IMR-90 (cell line): Measurements from ENCODE around the gene HLA-E. TPM values are rescaled to one million over a fixed set of nuclear protein-coding genes. Genes with fewer than 3 reads are reported as not detected.

Source experiments
- ATAC-seq: fragments of 200-7000 bp; cut with Tn5 transposase; 2 replicates; pipeline ENCODE4 v1.9.1; 2020; ENCODE audit warnings: low read depth, mild to moderate bottlenecking, moderate library complexity
- BruUV-seq: library from RNA; stranded (reverse); fragments of 400-500 nt; replicated peaks from 2 replicates; lab custom pipeline; 2021; lab: Mats Ljungman, UMichigan
- CTCF ChIA-PET: fragments of 300-600 bp; formaldehyde crosslinking; extraction: SDS; loops from one replicate; lab custom pipeline; 2021; ENCODE audit warnings: antibody characterized with exemption; lab: Yijun Ruan, JAX
- POLR2A ChIA-PET: fragments of 300-600 bp; sonication (Branson Sonifier 250); formaldehyde crosslinking; loops from one replicate; lab custom pipeline; 2022; ENCODE audit warnings: antibody characterized with exemption; ENCODE audit not compliant: unreplicated experiment; lab: Charles Lee
- DNase-seq: peaks from one replicate; pipeline ENCODE4 v3.0.0; 2013
- H2AFZ ChIP-seq: replicated peaks from 2 replicates; pipeline ENCODE3; 2013; ENCODE audit warnings: low read length, mild to moderate bottlenecking; ENCODE audit not compliant: poor library complexity
- H2AK5ac ChIP-seq: 2 replicates; pipeline ENCODE4 v1.6.1; 2013; ENCODE audit warnings: low read depth, low read length, inconsistent platforms
- H2AK9ac ChIP-seq: replicated peaks from 2 replicates; pipeline ENCODE3; 2013; ENCODE audit warnings: mild to moderate bottlenecking, low read depth, low read length, moderate library complexity; ENCODE audit not compliant: poor library complexity
- H2BK120ac ChIP-seq: 2 replicates; pipeline ENCODE4 v1.6.1; 2013; ENCODE audit warnings: low read depth, low read length, inconsistent platforms
- H2BK15ac ChIP-seq: 3 replicates; pipeline ENCODE4 v1.6.1; 2013; ENCODE audit warnings: low read depth, low read length, inconsistent platforms
- H2BK20ac ChIP-seq: 2 replicates; pipeline ENCODE4 v1.6.1; 2013; ENCODE audit warnings: low read depth, mild to moderate bottlenecking, inconsistent platforms, low read length, moderate library complexity
- H2BK5ac ChIP-seq: 2 replicates; pipeline ENCODE4 v1.6.1; 2013; ENCODE audit warnings: mild to moderate bottlenecking, low read depth, low read length, inconsistent platforms; ENCODE audit not compliant: poor library complexity, severe bottlenecking
- H3K14ac ChIP-seq: replicated peaks from 2 replicates; pipeline ENCODE4 v1.6.1; 2013; ENCODE audit warnings: low read depth, low read length, inconsistent platforms
- H3K18ac ChIP-seq: 2 replicates; pipeline ENCODE4 v1.6.1; 2013; ENCODE audit warnings: low read depth, low read length, control low read depth
- H3K23ac ChIP-seq: 2 replicates; pipeline ENCODE4 v1.6.1; 2013; ENCODE audit warnings: low read depth, low read length, inconsistent platforms
- H3K27ac ChIP-seq: 2 replicates; pipeline ENCODE4 v1.5.1; 2013; ENCODE audit warnings: mild to moderate bottlenecking, control low read depth, low read length; ENCODE audit not compliant: insufficient read depth
- H3K27me3 ChIP-seq: 2 replicates; pipeline ENCODE4 v1.6.1; 2013; ENCODE audit warnings: low read length; ENCODE audit not compliant: control insufficient read depth, insufficient read depth
- H3K36me3 ChIP-seq: 2 replicates; pipeline ENCODE4 v1.6.1; 2013; ENCODE audit warnings: low read length, mixed read lengths; ENCODE audit not compliant: control insufficient read depth, insufficient read depth
- H3K4ac ChIP-seq: 2 replicates; pipeline ENCODE4 v1.6.1; 2013; ENCODE audit warnings: low read depth, low read length, inconsistent platforms
- H3K4me1 ChIP-seq: 2 replicates; pipeline ENCODE4 v1.6.1; 2013; ENCODE audit warnings: low read length, mixed read lengths; ENCODE audit not compliant: control insufficient read depth, insufficient read depth
- H3K4me2 ChIP-seq: 2 replicates; pipeline ENCODE4 v1.6.1; 2013; ENCODE audit warnings: low read depth, mild to moderate bottlenecking, control low read depth, low read length, moderate library complexity
- H3K4me3 ChIP-seq: 2 replicates; pipeline ENCODE4 v1.5.1; 2013; ENCODE audit warnings: low read depth, mild to moderate bottlenecking, control low read depth, low read length, moderate library complexity; ENCODE audit not compliant: insufficient read depth
- H3K56ac ChIP-seq: 2 replicates; pipeline ENCODE4 v1.6.1; 2013; ENCODE audit warnings: low read length, inconsistent platforms; ENCODE audit not compliant: insufficient read depth; ENCODE audit errors: extremely low read depth
- H3K79me1 ChIP-seq, 2 experiments: 2 replicates each; pipeline ENCODE4 v1.6.1; 2013; ENCODE audit warnings: low read length in 2 of 2, inconsistent platforms in 1 of 2, low read depth in 1 of 2
- H3K9ac ChIP-seq: 2 replicates; pipeline ENCODE4 v1.6.1; 2013; ENCODE audit warnings: low read depth, low read length, control low read depth
- H3K9me1 ChIP-seq: 2 replicates; pipeline ENCODE4 v1.6.1; 2013; ENCODE audit warnings: low read length, inconsistent platforms; ENCODE audit not compliant: insufficient read depth
- H3K9me3 ChIP-seq: 2 replicates; pipeline ENCODE4 v1.6.1; 2013; ENCODE audit warnings: low read length; ENCODE audit not compliant: control insufficient read depth, insufficient read depth
- H4K20me1 ChIP-seq: 2 replicates; pipeline ENCODE4 v1.6.1; 2013; ENCODE audit warnings: low read length, inconsistent platforms; ENCODE audit not compliant: insufficient read depth
- H4K5ac ChIP-seq: 2 replicates; pipeline ENCODE4 v1.6.1; 2013; ENCODE audit warnings: mild to moderate bottlenecking, low read depth, low read length, control low read depth
- H4K8ac ChIP-seq, 2 experiments: 2 replicates each; pipeline ENCODE4 v1.6.1; 2013; ENCODE audit warnings: low read depth in 2 of 2, low read length in 2 of 2, control low read depth in 1 of 2, inconsistent platforms in 1 of 2
- H4K91ac ChIP-seq: 2 replicates; pipeline ENCODE4 v1.6.1; 2013; ENCODE audit warnings: low read depth, low read length, inconsistent platforms; ENCODE audit not compliant: insufficient read depth
- CEBPB ChIP-seq: IDR thresholded peaks from 2 replicates; pipeline ENCODE4 v1.6.1; 2012; ENCODE audit warnings: low read depth, low read length, improper control_type of control experiment
- WGBS, 2 experiments: methylation state at CpG; one replicate each; pipeline versions ENCODE4 v1.1.5 to v1.1.7; 2013; ENCODE audit warnings: missing lambda C conversion rate in 2 of 2; ENCODE audit not compliant: insufficient read length in 1 of 2; ENCODE audit errors: extremely low coverage in 2 of 2; 5-methylcytosine and 5-hydroxymethylcytosine counted together
- dilution Hi-C: fragments of 300-500 bp; cut with HindIII; formaldehyde crosslinking; loops from one replicate; pipeline ENCODE4 v1.14.3; 2018; ENCODE audit warnings: low sequenced_read_pairs; ENCODE audit not compliant: unreplicated experiment
- in situ Hi-C: fragments of 300-500 bp; cut with MboI; formaldehyde crosslinking; loops from 3 replicates; pipeline ENCODE4 v1.14.3; 2019; ENCODE audit warnings: low sequenced_read_pairs, inconsistent platforms, mixed read lengths
- intact Hi-C: fragments of 100-400 bp; cut with micrococcal nuclease; formaldehyde crosslinking; loops from 2 replicates; pipeline ENCODE4 v1.10.0; 2022
- polyA plus RNA-seq, 3 experiments: library from polyadenylated mRNA; depleted of rRNA; stranded (reverse); fragments of >200 nt; gene quantifications; 2 replicates each; pipeline ENCODE4 v1.2.3, GENCODE V29; 2012; ENCODE audit warnings: low replicate concordance in 1 of 3
- total RNA-seq: library from RNA; depleted of rRNA; stranded (reverse); fragments of >200 nt; gene quantifications from 2 replicates; pipeline ENCODE4 v1.2.3, GENCODE V29; 2012

The HLA-E gene
- total and polyA plus RNA-seq, 2 of the 4 experiments (the other 2 are of a cell fraction): 83.6 to 84.8 TPM

- Histone ChIP-seq H3K56ac (no peak overlapping the region), H3K14ac (no peak overlapping the region), H4K8ac (no peak overlapping the region), H2BK15ac (no peak overlapping the region), H3K9me1 (peaks cover 2% of the 10 kb centered on the region), H3K4me1 (peaks cover 1% of the 10 kb centered on the region), H2BK20ac (no peak overlapping the region), H2AK9ac (no peak overlapping the region), H4K20me1 (peaks cover 2% of the 10 kb centered on the region), H2AFZ (no peak overlapping the region), H2AK5ac (no peak overlapping the region), H3K4me3 (no peak overlapping the region), H3K9ac (no peak overlapping the region), H3K4me2 (no peak overlapping the region), H3K27ac (no peak overlapping the region), H3K9me3 (no peaks in the 10 kb centered on the region), H3K36me3 (peaks cover 1% of the 10 kb centered on the region), H3K23ac (no peak overlapping the region), H4K91ac (no peak overlapping the region), H2BK120ac (no peak overlapping the region), H2BK5ac (no peak overlapping the region), H3K79me1 (peaks cover 1 to 7% of the 10 kb centered on the region in 2 experiments; a peak in 3 of 4 replicates), H3K18ac (no peak overlapping the region), H3K4ac (no peak overlapping the region), H4K5ac (no peak overlapping the region), H3K27me3 (peaks cover 23% of the 10 kb centered on the region)
- no CpG with 5 or more reads among the region's 3 CpGs for WGBS, 2 experiments
- DNase-seq (no peak), ATAC-seq (no peak)
- intact Hi-C loops: no loop called here
- in situ Hi-C loops: loop anchor here (25.0 kb wide), 1 partner anchor 602 kb away; no protein-coding TSS in a partner anchor
- TF ChIP-seq CEBPB: no peak
- no TSS peak for BruUV-seq
- ChIA-PET CTCF (interaction anchor here (1.0 to 3.4 kb wide), 4 partner anchors 47 to 63 kb away, joined by 3 to 33 read pairs (median 14); no protein-coding TSS in a partner anchor), POLR2A (no interaction called here)
- dilution Hi-C loops: no loop called here
Measured at GRCh38 chr6:30485236-30485635, 4.1 kb upstream of the HLA-E start.
